B cell (primary cell): ENCODE results near the gene QSOX1. TPM values are rescaled to one million over a fixed set of nuclear protein-coding genes. Genes with fewer than 3 reads are reported as not detected.

Experiments used
- ATAC-seq: fragments of 200-7000 bp; cut with Tn5 transposase; one replicate; pipeline ENCODE4 v1.10.0; 2021; ENCODE audit warnings: low read depth, mild to moderate bottlenecking, moderate number of reproducible peaks, moderate library complexity
- CTCF ChIA-PET: fragments of 350-600 bp; sonication (Branson Sonifier 250); formaldehyde crosslinking; loops from one replicate; lab custom pipeline; 2021; ENCODE audit warnings: antibody characterized with exemption, inconsistent platforms; lab: Charles Lee
- POLR2A ChIA-PET: fragments of 350-600 bp; sonication (Branson Sonifier 250); formaldehyde crosslinking; loops from one replicate; lab custom pipeline; 2021; ENCODE audit warnings: antibody characterized with exemption; lab: Charles Lee
- DNase-seq: peaks from one replicate; pipeline ENCODE4 v3.0.0; 2013
- H2AFZ ChIP-seq: 2 replicates; pipeline ENCODE4 v1.6.1; 2012; ENCODE audit warnings: mild to moderate bottlenecking, low read depth, low read length; ENCODE audit not compliant: insufficient read depth, poor library complexity, severe bottlenecking
- H3K27ac ChIP-seq, 2 donors: 1 replicate in 1 of 2; 2 replicates in 1 of 2; pipeline ENCODE4 v1.5.1; 2012 to 2013; ENCODE audit warnings: low read length in 2 of 2, mild to moderate bottlenecking in 2 of 2, moderate library complexity in 1 of 2
- H3K27me3 ChIP-seq, 4 experiments: fragments of 200-600 bp in 1 of 4; sonication (generic) in 1 of 4; replicated peaks in 1 of 4; 1 replicate in 2 of 4; 2 replicates in 2 of 4; pipeline versions ENCODE4 v1.6.1 to v1.7.0; 2013 to 2016; ENCODE audit warnings: low read length in 3 of 4, mild to moderate bottlenecking in 2 of 4, mixed read lengths in 1 of 4, moderate library complexity in 1 of 4; ENCODE audit not compliant: insufficient read depth in 4 of 4, control insufficient read depth in 3 of 4; ENCODE audit errors: control extremely low read depth in 1 of 4
- H3K36me3 ChIP-seq, 2 experiments: replicated peaks in 1 of 2; 1 replicate in 1 of 2; 2 replicates in 1 of 2; pipeline versions ENCODE4 v1.6.1 to v1.7.1; 2013; ENCODE audit warnings: low read length in 1 of 2; ENCODE audit not compliant: insufficient read depth in 2 of 2, control insufficient read depth in 1 of 2; ENCODE audit errors: control extremely low read depth in 1 of 2, extremely low read depth in 1 of 2
- H3K4me1 ChIP-seq, 2 donors: fragments of 200-600 bp in 1 of 2; sonication (generic) in 1 of 2; 1 replicate in 1 of 2; 2 replicates in 1 of 2; pipeline versions ENCODE4 v1.5.1 to v1.6.1; 2013 to 2017; ENCODE audit warnings: low read length in 2 of 2; ENCODE audit not compliant: control insufficient read depth in 2 of 2, insufficient read depth in 2 of 2
- H3K4me2 ChIP-seq: replicated peaks from 2 replicates; pipeline ENCODE3; 2012; ENCODE audit warnings: mild to moderate bottlenecking, low read depth, low read length; ENCODE audit not compliant: poor library complexity, severe bottlenecking
- H3K4me3 ChIP-seq, 5 experiments: fragments of 200-600 bp in 1 of 5; sonication (generic) in 1 of 5; 1 replicate in 3 of 5; 2 replicates in 2 of 5; pipeline versions ENCODE4 v1.5.1 to v1.7.0; 2011 to 2016; ENCODE audit warnings: low read length in 4 of 5, mild to moderate bottlenecking in 4 of 5, low read depth in 2 of 5, control low read depth in 1 of 5, moderate library complexity in 1 of 5; ENCODE audit not compliant: insufficient read depth in 1 of 5; ENCODE audit errors: control extremely low read depth in 1 of 5, extremely low read depth in 1 of 5
- H3K79me2 ChIP-seq: fragments of 200-600 bp; sonication (generic); one replicate; pipeline ENCODE4 v1.6.0; 2016; ENCODE audit warnings: low read length; ENCODE audit not compliant: control insufficient read depth, insufficient read depth
- H3K9ac ChIP-seq: fragments of 200-600 bp; sonication (generic); 2 replicates; pipeline ENCODE4 v1.6.1; 2017; ENCODE audit warnings: mild to moderate bottlenecking, low read length, moderate library complexity
- H3K9me3 ChIP-seq, 3 donors: one replicate each; pipeline versions ENCODE4 v1.6.1 to v1.7.1; 2013; ENCODE audit warnings: low read length in 2 of 3; ENCODE audit not compliant: control insufficient read depth in 2 of 3, insufficient read depth in 1 of 3; ENCODE audit errors: control extremely low read depth in 1 of 3
- H4K20me1 ChIP-seq: 2 replicates; pipeline ENCODE4 v1.6.0; 2012; ENCODE audit warnings: mild to moderate bottlenecking, low read length; ENCODE audit not compliant: insufficient read depth, control insufficient read depth, poor library complexity, severe bottlenecking
- H3K27ac Mint-ChIP-seq: one replicate; pipeline ENCODE4 v1.8.0; 2021; ENCODE audit warnings: mixed read lengths
- H3K27me3 Mint-ChIP-seq: one replicate; pipeline ENCODE4 v1.8.0; 2021; ENCODE audit warnings: mixed read lengths
- H3K4me1 Mint-ChIP-seq: one replicate; pipeline ENCODE4 v1.8.0; 2021; ENCODE audit warnings: mixed read lengths
- H3K4me3 Mint-ChIP-seq: one replicate; pipeline ENCODE4 v1.8.0; 2021; ENCODE audit warnings: mixed read lengths
- H3K9me3 Mint-ChIP-seq: one replicate; pipeline ENCODE4 v1.8.0; 2022; ENCODE audit warnings: mixed read lengths; ENCODE audit not compliant: insufficient read depth
- CTCF ChIP-seq: fragments of 200-600 bp; IDR thresholded peaks from one replicate; pipeline ENCODE4 v1.8.0; 2022; ENCODE audit warnings: antibody characterized with exemption, mild to moderate bottlenecking
- EZH2 ChIP-seq: IDR thresholded peaks from 2 replicates; pipeline ENCODE4 v1.6.1; 2012; ENCODE audit warnings: borderline replicate concordance, low read depth, mild to moderate bottlenecking, moderate library complexity, low read length; ENCODE audit not compliant: insufficient read depth, poor library complexity, severe bottlenecking
- WGBS: methylation state at CpG from one replicate; pipeline ENCODE4 v1.1.5; 2013; ENCODE audit warnings: missing lambda C conversion rate; ENCODE audit not compliant: insufficient coverage; 5-methylcytosine and 5-hydroxymethylcytosine counted together
- intact Hi-C: fragments of 100-400 bp; cut with micrococcal nuclease; formaldehyde crosslinking; loops from one replicate; pipeline ENCODE4 v1.10.0; 2022
- polyA plus RNA-seq: library from polyadenylated mRNA; depleted of rRNA; stranded (reverse); fragments of >200 nt; gene quantifications from 2 replicates; pipeline ENCODE4 v1.2.3, GENCODE V29; 2012
- total RNA-seq, 2 donors: library from RNA; stranded (reverse); fragments of 120-200 nt in 1 of 2; gene quantifications; 1 replicate in 1 of 2; 2 replicates in 1 of 2; pipeline versions ENCODE4 v1.2.3 to v1.2.4, GENCODE V29; 2013 to 2022

QSOX1 gene
- total and polyA plus RNA-seq, 2 donors (not counting 1 experiment from before 2014, with no cell fraction given), result 11.4 to 20.6 TPM

- no peak overlapping the region for H2AFZ ChIP-seq
- intact Hi-C loops, result no loop called here
- Mint-ChIP-seq H3K27me3 (peaks cover 24% of the 10 kb centered on the region), H3K9me3 (peaks cover 4% of the 10 kb centered on the region), H3K4me3 (no peak overlapping the region), H3K4me1 (no peaks in the 10 kb centered on the region), H3K27ac (no peak overlapping the region)
- peaks cover 0 to 1% (median 0%) of the 10 kb centered on the region in 4 experiments for H3K27me3 ChIP-seq
- WGBS, result 88% methylated on average over 5 of the region's 6 CpGs
- no peak for ATAC-seq
- H3K79me2 ChIP-seq, result no peaks in the 10 kb centered on the region
- no peak overlapping the region for H3K4me3 ChIP-seq
- H3K9me3 ChIP-seq, result peaks cover 0 to 3% (median 0%) of the 10 kb centered on the region in 3 donors
- CTCF ChIA-PET, result interaction anchor here (1.1 kb wide), 1 partner anchor 326 kb away, joined by 3 read pairs; no protein-coding TSS in a partner anchor
- no peaks in the 10 kb centered on the region for H4K20me1 ChIP-seq
- H3K27ac ChIP-seq, result no peak overlapping the region
- H3K9ac ChIP-seq, result no peak overlapping the region
- no peak for DNase-seq
- POLR2A ChIA-PET, result no interaction called here
- no peak overlapping the region for H3K4me2 ChIP-seq
- TF ChIP-seq EZH2, result no peak
- TF ChIP-seq CTCF, result no peak
- no peaks in the 10 kb centered on the region for H3K4me1 ChIP-seq
- H3K36me3 ChIP-seq, result no peaks in the 10 kb centered on the region
Measured at GRCh38 chr1:180141381-180141934, 13.2 kb upstream of the QSOX1 start.

GRCh38 chr1:180143359-180143758, 11.3 kb upstream of the QSOX1 start:
- H3K36me3 ChIP-seq, result no peaks in the 10 kb centered on the region
- no peak overlapping the region for H3K4me3 ChIP-seq
- no peak overlapping the region for H2AFZ ChIP-seq
- CTCF ChIA-PET, result no interaction called here
- intact Hi-C loops, result no loop called here
- Mint-ChIP-seq H3K27ac (no peak overlapping the region), H3K9me3 (no peaks in the 10 kb centered on the region), H3K4me3 (no peak overlapping the region), H3K27me3 (peaks cover 16% of the 10 kb centered on the region), H3K4me1 (no peaks in the 10 kb centered on the region)
- H3K79me2 ChIP-seq, result no peaks in the 10 kb centered on the region
- no peak overlapping the region for H3K4me2 ChIP-seq
- no peaks in the 10 kb centered on the region for H3K9me3 ChIP-seq
- POLR2A ChIA-PET, result no interaction called here
- H3K9ac ChIP-seq, result no peak overlapping the region
- H3K27ac ChIP-seq, result no peak overlapping the region
- no CpG with 5 or more reads among the region's 3 CpGs for WGBS
- TF ChIP-seq EZH2 (no peak), CTCF (no peak)
- DNase-seq, result no peak
- H4K20me1 ChIP-seq, result no peaks in the 10 kb centered on the region
- H3K27me3 ChIP-seq, result no peaks in the 10 kb centered on the region
- no peaks in the 10 kb centered on the region for H3K4me1 ChIP-seq
- no peak for ATAC-seq
